Measurements from ENCODE around the gene XDH. TPM values are rescaled to one million over a fixed set of nuclear protein-coding genes. Genes with fewer than 3 reads are reported as not detected.

Gene XDH
- total and polyA plus RNA-seq, 3 donors from 2014 or later: 0.21 to 1.5 (median 0.43) TPM

- no peak for TF ChIP-seq CTCF (IDR thresholded peaks at IDR 0.05)
- TF ChIP-seq POLR2A (IDR thresholded peaks at IDR 0.05): no peak
- no peaks in the 10 kb centered on the region for H3K4me1 ChIP-seq
- H3K27ac ChIP-seq: no peak overlapping the region
- H3K27me3 ChIP-seq: no peaks in the 10 kb centered on the region
- 80 to 88% methylated on average over 1 of the region's 1 CpG for WGBS, 2 donors
- H3K36me3 ChIP-seq (ENCODE audit: low read depth, missing control alignments): no peaks in the 10 kb centered on the region
- H3K4me3 ChIP-seq: no peak overlapping the region
- no peak for DNase-seq
- no peaks in the 10 kb centered on the region for H3K9me3 ChIP-seq
- intact Hi-C loops (cut with DNase I; ENCODE audit: low total_unique reads): no loop called here
Observed at GRCh38 chr2:31322371-31322770, 92.2 kb downstream of the XDH start.

DNA sequence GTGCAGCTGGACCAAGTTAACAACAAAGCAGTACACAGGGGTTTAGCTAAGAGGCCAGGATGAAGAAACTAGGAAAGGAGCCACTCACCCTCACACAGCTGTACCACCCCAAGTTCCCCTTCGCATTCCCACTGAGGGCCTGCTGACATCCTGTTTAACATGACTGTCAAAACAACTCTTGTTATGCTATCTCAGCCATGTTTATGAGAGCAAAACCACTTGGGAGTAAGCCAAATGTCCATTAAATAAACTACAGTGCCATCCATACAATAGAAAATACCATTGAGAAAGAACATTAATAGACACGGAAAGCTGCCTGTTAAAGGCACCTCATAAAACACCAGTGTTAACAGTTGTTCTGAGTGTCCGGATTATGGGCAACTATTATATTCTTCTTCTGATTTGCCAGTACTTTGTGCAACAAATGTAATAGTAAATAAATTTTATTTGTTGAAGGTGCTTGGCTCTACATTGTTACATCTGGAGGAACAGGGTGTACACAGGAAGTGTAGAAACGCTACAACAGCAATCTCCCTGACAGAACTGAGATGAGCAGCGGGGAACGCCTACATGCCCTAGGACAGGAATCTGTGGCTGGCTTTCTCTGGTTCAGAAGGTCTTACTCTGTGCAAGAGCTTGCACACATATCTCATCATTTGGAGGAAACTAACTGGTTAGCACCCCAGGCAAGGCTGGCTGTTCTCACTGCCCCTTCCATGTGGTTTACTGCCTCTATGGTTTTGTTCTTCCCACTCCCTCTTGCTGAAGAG lies 95.0 kb downstream of the XDH start:
- 37 to 47% methylated on average over 6 of the region's 6 CpGs for WGBS, 2 donors
- Histone ChIP-seq H3K4me1 (no peaks in the 10 kb centered on the region), H3K9me3 (no peaks in the 10 kb centered on the region), H3K27ac (peak overlapping the region in 1 of 2 donors; percentile 53), H3K36me3 (ENCODE audit: low read depth, missing control alignments) (no peaks in the 10 kb centered on the region), H3K27me3 (no peaks in the 10 kb centered on the region), H3K4me3 (no peak overlapping the region)
- peak; percentile 41 for DNase-seq
- intact Hi-C loops (cut with DNase I; ENCODE audit: low total_unique reads): no loop called here
- TF ChIP-seq POLR2A (IDR thresholded peaks at IDR 0.05): no peak

DNA sequence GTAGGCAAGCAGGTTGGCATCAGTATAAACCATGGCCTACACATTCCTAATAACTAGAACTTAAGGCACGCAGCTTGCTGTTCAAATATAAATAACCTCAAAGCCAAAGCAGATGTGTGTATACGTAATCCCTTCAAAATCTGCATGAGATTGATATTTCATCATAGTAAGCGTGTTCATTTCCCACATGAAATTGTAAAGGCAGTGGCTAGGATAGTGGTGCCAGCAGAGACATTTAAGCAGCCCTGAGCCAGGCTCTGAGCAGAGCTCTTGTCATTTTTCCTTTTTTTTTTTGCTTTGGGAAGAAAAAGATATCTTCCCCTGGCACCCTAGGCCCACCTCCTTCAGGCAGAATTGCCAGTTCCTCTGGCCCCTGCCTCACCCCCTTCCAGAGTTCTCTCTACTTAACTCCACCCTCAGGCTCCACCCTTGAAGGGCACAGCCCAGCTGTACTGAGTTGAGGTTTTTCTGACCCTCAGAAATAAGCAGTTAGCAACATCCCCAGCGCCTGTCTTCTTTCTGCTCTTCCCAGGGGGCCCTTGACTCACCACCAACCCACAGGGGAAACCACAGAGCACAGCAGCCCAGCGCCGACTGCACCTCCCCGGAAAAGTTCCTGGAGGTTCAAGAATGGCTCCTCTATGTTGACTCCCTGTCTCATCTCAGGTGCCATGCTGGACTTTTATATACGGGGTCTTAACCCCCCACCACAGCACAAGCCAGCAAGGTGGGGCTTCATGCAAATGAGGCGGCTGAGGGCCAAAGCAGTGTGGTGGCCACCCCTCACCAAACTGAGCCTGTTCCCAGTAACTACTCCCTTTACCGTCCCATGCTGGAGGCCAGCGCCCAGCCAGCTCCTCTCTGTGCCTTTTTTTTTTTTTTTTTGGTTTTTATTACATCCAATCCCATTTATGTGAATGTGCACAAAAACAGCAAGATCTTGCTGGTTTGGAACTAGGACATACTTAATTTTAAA lies 95.9 kb downstream of the XDH start:
- Histone ChIP-seq H3K4me1 (no peaks in the 10 kb centered on the region), H3K27me3 (no peaks in the 10 kb centered on the region), H3K36me3 (ENCODE audit: low read depth, missing control alignments) (no peaks in the 10 kb centered on the region), H3K9me3 (no peaks in the 10 kb centered on the region), H3K27ac (peak overlapping the region in 1 of 2 donors; percentile 53), H3K4me3 (no peak overlapping the region)
- intact Hi-C loops (cut with DNase I; ENCODE audit: low total_unique reads): no loop called here
- DNase-seq: no peak
- no peak for TF ChIP-seq CTCF (IDR thresholded peaks at IDR 0.05)
- TF ChIP-seq POLR2A (IDR thresholded peaks at IDR 0.05): no peak
- 79 to 89% methylated on average over 10 to 11 of the region's 11 CpGs for WGBS, 2 donors

- WGBS, 2 donors: 67 to 77% methylated on average over 3 of the region's 3 CpGs
- no peak for DNase-seq
- no peaks in the 10 kb centered on the region for H3K36me3 ChIP-seq (ENCODE audit: low read depth, missing control alignments)
- no peak overlapping the region for H3K27ac ChIP-seq
- no peaks in the 10 kb centered on the region for H3K4me1 ChIP-seq
- no peaks in the 10 kb centered on the region for H3K9me3 ChIP-seq
- intact Hi-C loops (cut with DNase I; ENCODE audit: low total_unique reads): no loop called here
- TF ChIP-seq POLR2A (IDR thresholded peaks at IDR 0.05): no peak
- no peak for TF ChIP-seq CTCF (IDR thresholded peaks at IDR 0.05)
- no peak overlapping the region for H3K4me3 ChIP-seq
- no peaks in the 10 kb centered on the region for H3K27me3 ChIP-seq
Observed at GRCh38 chr2:31317396-31317795, 97.1 kb downstream of the XDH start.

GRCh38 chr2:31314761-31315160 lies 99.8 kb downstream of the XDH start:
- Histone ChIP-seq H3K36me3 (ENCODE audit: low read depth, missing control alignments) (no peaks in the 10 kb centered on the region), H3K27me3 (no peaks in the 10 kb centered on the region), H3K9me3 (no peaks in the 10 kb centered on the region), H3K4me1 (no peaks in the 10 kb centered on the region), H3K4me3 (no peak overlapping the region), H3K27ac (no peak overlapping the region)
- intact Hi-C loops (cut with DNase I; ENCODE audit: low total_unique reads): no loop called here
- WGBS, 2 donors: 96 to 100% methylated on average over 2 of the region's 2 CpGs
- no peak for TF ChIP-seq CTCF (IDR thresholded peaks at IDR 0.05)
- no peak for TF ChIP-seq POLR2A (IDR thresholded peaks at IDR 0.05)
- DNase-seq: no peak
